IMR-90 (cell line): ENCODE results near the gene ADAM12.

Source experiments
- BHLHE40 ChIP-seq: fragments of 150-350 bp; IDR thresholded peaks from 2 replicates; pipeline ENCODE4 v1.6.1; 2016; ENCODE audit warnings: mild to moderate bottlenecking, low read depth, low read length
- POLR2A ChIP-seq: IDR thresholded peaks from 2 replicates; pipeline ENCODE4 v1.6.1; 2012; ENCODE audit warnings: mild to moderate bottlenecking, low read depth, low read length
- RAD21 ChIP-seq: IDR thresholded peaks from 2 replicates; pipeline ENCODE4 v1.6.1; 2012; ENCODE audit warnings: low read length, improper control_type of control experiment
- TF ChIP-seq, protein P1 (sequence below): conservative IDR thresholded peaks from 2 replicates; pipeline ENCODE4 v1.5.1; 2012; ENCODE audit warnings: mild to moderate bottlenecking, low read depth, low read length, improper control_type of control experiment
- TF ChIP-seq, protein P2 (sequence below): fragments of 150-350 bp; IDR thresholded peaks from 2 replicates; pipeline ENCODE4 v1.6.1; 2016; ENCODE audit warnings: low read depth, mild to moderate bottlenecking, low read length, moderate library complexity, borderline replicate concordance

DNA sequence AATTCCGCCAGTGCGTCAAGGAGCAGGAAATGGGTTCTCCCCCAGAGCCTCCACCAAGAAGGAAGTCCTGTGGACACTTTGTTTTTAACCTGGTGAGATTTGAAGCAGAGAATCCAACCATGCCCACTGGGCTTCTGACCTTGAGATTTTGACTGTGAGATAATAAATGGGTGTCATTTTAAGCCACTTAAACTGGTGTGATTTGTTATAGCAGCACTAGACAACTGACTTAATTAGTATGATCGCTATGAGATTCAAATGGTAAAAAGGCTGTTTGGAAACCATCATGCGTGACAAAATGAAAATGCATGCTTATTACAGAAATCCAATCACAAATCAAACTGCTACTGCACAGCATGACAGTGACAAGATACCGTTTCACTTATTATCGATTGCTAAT, 98.0 kb downstream of the ADAM12 start:
- TF ChIP-seq, protein P1, sequence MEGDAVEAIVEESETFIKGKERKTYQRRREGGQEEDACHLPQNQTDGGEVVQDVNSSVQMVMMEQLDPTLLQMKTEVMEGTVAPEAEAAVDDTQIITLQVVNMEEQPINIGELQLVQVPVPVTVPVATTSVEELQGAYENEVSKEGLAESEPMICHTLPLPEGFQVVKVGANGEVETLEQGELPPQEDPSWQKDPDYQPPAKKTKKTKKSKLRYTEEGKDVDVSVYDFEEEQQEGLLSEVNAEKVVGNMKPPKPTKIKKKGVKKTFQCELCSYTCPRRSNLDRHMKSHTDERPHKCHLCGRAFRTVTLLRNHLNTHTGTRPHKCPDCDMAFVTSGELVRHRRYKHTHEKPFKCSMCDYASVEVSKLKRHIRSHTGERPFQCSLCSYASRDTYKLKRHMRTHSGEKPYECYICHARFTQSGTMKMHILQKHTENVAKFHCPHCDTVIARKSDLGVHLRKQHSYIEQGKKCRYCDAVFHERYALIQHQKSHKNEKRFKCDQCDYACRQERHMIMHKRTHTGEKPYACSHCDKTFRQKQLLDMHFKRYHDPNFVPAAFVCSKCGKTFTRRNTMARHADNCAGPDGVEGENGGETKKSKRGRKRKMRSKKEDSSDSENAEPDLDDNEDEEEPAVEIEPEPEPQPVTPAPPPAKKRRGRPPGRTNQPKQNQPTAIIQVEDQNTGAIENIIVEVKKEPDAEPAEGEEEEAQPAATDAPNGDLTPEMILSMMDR: no peak
- no peak for TF ChIP-seq BHLHE40
- no peak for TF ChIP-seq RAD21
- no peak for TF ChIP-seq POLR2A
- TF ChIP-seq, protein P2, sequence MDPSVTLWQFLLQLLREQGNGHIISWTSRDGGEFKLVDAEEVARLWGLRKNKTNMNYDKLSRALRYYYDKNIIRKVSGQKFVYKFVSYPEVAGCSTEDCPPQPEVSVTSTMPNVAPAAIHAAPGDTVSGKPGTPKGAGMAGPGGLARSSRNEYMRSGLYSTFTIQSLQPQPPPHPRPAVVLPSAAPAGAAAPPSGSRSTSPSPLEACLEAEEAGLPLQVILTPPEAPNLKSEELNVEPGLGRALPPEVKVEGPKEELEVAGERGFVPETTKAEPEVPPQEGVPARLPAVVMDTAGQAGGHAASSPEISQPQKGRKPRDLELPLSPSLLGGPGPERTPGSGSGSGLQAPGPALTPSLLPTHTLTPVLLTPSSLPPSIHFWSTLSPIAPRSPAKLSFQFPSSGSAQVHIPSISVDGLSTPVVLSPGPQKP: no peak
